ENCODE measurements around the gene WDR81. TPM values are rescaled to one million over a fixed set of nuclear protein-coding genes. Genes with fewer than 3 reads are reported as not detected.
"Not testable (repeated sequence)": the region's sequence is repeated elsewhere in the genome, so short reads cannot be mapped to it uniquely, and the experiment has no call there.

The WDR81 gene
- total RNA-seq, 1 donor from 2014 or later, result 26.9 TPM

DNA sequence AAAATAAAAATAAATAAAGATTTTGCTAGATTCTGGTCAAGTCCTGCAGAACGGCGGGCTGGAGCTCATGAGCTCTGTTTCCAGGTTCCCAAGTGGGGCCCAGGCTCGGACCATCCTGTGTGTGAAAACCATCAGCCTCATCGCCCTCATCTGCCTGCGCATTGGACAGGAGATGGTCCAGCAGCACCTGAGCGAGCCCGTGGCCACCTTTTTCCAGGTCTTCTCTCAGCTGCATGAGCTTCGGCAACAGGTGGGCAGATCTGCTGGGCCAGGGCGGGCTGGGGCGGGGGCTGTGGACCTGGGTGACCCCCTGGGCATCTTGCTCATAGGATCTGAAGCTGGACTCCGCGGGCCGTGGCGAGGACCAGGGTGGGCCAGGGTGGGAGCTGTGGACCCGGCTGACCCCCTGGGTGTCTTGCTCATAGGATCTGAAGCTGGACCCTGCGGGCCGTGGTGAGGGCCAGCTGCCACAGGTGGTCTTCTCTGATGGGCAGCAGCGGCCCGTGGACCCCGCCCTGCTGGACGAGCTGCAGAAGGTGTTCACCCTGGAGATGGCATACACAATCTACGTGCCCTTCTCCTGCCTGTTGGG lies 7.8 kb downstream of the WDR81 start:
- no peak for DNase-seq

DNA sequence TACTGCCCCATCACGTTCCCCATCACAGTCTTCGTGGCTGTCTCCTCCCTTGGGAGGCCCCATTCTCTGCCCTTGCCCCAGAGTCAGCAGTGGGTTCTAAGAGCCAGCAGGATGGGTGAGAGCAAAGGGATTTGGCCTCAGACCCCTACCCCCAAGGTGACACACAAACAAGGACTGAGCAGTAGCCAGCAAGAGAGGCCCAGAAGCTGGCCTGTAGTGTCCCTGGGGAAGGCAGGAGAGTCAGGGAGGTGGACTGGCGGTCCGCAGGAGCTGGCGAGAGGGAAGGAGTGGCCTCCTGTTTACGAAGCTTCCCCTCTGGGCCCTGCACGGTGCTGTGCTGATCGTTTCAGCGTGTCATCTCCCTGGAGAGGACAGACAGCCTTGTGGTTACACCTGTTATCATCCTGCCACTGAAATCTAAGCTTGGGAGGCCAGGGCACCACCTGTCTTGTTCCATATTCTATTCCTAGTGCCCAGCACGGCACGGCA lies 8.4 kb downstream of the WDR81 start:
- no peak for DNase-seq

DNA sequence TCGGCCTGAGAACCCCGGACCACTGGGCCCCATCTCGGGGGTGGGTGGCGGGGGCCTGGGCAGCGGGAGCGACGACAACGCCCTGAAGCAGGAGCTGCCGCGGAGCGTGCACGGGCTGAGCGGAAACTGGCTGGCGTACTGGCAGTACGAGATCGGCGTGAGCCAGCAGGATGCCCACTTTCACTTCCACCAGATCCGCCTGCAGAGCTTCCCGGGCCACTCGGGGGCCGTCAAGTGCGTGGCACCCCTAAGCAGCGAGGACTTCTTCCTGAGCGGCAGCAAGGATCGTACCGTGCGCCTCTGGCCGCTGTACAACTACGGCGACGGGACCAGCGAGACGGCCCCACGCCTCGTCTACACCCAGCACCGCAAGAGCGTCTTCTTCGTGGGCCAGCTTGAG lies 9.3 kb downstream of the WDR81 start:
- DNase-seq, result no peak

DNA sequence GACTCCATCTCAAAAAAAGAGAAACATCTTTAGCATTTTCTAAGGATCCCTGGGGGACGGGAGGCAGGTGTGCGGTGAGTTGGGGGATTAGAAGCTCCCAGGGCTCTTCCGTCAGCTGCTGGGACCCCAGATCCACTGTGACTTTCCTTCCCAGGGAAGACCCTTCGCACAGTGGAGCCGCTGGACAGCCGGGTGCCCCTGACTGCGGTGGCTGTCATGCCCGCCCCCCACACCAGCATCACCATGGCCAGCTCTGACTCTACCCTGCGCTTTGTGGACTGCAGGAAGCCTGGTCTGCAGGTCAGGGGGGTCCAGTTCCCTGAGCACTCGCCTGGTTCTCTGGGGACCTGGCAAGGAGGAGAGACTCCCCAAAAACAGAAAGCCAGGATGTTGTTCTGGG lies 10.9 kb downstream of the WDR81 start:
- no peak for DNase-seq

DNA sequence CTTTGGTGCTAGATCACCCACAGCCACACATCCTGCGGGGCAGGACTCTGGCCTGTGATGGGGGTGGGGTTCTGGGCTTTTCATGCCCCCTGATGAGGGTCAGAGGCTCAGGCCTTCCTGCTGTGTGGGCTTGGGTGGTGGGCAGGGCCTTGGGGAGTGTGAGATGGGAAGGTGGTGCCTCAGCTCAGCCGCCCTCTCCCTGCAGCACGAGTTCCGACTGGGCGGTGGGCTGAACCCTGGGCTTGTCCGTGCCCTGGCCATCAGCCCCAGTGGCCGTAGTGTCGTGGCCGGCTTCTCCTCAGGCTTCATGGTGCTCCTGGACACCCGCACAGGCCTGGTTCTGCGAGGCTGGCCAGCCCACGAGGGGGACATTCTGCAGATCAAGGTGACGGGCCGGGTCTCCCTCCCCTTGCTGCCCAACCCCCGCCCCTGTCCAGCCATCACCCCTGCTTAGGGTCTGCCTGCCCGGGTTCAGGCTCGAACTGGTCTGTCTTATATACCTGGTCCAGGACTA lies 11.4 kb downstream of the WDR81 start:
- DNase-seq, result no peak

DNA sequence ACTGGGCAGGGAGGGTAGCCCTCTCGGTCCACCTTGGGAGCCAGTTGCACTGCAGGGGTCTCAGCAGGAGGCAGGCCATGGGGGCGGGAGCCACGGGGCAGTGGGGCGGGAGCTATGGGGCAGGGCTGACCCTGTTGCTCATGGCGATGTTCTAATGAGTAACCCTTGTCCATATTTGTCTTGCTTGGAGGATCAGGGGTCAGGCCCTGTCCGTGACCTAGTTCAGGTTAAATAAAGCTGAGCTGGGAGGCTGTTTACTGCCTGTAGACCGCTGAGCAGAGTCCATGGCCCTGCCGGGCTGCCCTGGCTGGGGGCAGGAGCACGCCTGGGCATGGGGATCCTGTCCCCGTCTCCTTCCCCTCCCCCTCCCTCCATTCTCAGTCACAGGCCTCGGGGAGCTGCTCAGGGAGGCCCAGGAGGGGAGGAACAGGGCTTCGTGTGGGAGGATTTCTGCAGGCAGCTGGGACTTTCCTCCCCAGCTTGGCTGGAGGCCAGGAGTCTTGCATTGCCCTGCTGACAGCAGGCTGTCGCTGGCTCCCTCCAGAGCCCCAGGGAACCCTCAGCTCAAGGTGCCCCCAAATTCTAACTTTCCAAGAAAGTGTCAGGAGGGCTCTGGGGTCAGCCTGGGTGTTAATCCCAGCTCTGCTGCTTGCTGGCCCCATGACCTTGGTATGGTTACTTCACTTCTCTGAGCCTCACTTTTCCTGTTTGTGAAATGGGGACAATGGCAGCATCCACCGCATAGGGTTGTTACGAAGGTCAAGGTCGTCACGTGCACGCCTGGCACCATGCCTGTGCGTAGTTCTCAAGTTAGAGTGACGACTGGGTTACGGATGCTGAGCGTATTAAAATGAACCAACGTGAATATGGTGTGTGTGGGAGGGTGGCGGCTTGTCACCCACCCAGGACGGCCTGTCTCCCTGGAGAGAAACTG lies 12.1 kb downstream of the WDR81 start:
- DNase-seq, result peak; percentile 58

DNA sequence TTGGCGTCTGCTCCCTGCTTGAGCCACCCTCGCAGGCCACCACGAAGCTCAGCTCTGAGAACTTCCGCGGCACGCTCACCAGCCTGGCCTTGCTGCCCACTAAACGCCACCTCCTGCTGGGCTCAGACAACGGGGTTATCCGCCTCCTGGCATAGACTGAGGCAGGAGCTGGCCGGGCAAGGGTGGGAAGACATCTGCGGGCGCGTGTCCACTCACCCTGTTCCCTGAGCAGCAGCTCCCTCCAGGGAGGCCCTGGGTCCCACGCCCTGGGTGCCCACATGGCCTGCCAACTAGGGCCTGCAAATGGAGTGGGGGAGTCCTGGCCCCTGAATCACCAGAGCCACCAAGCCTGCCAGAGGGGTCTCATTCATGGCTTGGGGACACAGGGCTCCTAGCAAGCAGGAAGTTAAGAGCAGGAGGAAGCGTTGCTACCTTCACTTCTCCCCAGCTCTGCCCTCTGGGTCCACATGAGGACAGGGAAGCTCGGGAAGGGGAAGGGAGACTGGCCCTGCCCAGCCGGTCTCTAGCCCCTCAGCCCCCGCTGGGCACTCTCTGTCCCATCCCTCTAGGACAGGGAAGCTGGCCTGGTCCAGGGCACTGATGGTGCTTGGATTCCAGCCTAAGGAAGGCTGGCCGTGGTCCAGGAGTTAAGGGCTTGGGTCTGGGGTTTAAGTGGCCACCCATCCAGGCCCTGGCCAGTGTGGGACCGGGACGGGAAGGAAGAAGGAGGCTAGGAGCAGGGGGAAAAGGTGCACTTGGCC lies 13.2 kb downstream of the WDR81 start:
- no peak for DNase-seq

DNA sequence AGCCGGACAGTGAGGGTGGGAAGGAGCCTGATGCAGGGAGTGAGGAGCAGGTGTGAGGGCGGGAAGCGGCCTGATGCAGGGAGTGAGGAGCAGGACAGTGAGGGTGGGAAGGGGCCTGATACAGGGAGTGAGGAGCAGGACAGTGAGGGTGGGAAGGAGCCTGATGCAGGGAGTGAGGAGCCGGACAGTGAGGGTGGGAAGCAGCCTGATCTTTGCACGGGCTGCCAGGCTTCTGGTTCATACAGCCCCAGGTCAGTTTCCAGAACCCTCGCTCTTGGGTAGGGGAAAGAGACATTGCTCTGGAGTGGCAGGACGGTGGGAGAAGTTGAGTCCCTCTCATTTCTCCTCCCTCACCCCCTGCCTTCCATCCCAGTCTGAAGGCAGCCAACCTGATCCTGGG lies 17.4 kb downstream of the WDR81 start:
- not testable (repeated sequence) for DNase-seq

DNA sequence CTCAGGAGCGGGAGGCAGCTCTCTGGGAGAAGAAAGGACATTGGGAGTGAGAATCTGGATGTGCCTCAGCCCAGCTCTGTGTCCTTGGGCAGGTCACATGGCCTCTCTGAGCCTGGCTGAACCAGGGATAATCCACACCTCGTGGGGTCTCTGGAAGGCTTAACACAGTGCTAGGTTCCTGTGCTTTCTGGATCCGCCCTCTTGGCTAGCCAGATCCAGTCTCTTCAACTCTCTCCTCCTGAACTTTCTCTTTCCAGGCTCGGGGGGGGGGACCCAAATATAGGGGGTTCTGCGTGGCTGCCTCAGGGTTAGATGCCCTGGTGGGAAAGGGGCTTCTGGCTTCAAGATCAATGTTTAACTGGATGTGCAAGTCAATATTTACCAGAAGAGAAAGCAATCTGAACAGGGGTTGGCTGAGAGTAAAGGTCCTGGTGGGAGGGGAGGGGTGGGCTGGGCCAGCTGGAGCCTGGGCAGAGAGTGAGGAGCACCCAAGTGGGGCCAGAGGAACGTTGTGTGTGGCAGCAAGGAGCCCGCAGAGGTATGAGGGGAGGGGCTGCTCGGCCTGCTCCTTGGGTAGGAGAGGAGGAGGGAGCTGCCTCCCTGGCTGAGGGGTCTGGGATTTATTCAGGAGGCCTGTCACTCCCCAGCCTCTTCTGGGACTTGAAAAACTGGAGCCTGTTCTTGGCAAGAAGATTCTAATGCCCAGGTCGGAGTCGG lies 18.0 kb downstream of the WDR81 start, which contains the start of gene SERPINF2:
SERPINF2 (plus strand) TSS at position 501 of the 717 bp plus-strand sequence. CDS start 2,125 bp downstream, outside the sequence.
- no peak for DNase-seq

DNA sequence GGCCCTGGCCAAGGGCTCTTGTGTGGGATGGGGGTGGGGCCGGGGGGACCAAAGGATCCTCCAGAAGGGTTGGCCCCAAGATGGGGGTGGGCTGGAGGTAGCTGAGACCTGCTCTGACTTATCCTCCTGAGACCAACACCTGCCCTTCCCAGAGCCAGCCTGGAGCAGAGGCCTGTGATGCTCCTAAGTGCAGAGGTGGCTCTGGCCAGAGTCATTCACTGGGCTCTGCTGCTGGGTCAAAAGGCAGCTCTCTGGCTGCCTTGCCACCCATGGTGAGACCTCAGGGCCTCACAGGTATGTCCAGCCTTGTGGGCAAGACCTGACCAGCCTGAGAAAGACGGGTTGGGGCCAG lies 18.6 kb downstream of the WDR81 start:
- no peak for DNase-seq

DNA sequence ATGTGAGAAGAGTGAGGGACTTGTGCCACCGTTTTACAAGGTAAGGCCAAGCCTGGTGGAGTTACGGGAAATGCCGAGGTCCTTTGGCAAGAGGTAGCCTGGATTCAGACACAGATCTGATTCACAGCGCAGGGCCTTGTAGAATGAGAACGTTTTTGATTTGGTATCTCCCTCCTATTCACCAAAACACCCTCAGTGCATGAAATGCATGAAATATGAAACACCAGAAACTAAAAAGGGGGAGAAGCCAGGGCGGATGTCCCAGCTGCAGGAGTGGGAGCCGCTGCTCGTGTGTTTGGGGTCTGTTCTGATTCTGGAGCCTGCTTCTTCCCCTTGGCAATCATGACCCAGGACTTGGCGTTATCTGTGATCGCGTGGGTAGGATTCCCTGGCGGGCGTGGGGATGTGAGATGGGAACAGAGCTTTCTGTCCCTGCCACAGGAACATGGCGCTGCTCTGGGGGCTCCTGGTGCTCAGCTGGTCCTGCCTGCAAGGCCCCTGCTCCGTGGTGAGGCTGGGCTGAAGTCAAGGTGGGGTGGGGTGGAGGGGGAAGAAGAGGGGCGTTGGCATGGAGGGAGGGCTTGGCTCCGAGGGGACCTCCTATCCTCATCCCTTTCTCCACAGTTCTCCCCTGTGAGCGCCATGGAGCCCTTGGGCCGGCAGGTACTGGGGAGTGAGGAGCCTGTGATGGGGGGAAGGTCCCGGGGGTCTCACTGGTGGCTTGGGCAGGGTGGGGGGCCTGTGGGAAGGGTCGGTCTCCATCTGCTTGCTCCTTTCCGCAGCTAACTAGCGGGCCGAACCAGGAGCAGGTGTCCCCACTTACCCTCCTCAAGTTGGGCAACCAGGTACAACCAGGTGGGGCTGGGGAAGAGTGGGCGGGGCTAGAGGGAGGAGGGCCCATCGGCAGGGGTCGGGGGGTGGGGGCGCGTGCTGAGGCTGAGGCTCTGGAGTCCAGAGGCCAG lies 20.3 kb downstream of the WDR81 start:
- no peak for DNase-seq

DNA sequence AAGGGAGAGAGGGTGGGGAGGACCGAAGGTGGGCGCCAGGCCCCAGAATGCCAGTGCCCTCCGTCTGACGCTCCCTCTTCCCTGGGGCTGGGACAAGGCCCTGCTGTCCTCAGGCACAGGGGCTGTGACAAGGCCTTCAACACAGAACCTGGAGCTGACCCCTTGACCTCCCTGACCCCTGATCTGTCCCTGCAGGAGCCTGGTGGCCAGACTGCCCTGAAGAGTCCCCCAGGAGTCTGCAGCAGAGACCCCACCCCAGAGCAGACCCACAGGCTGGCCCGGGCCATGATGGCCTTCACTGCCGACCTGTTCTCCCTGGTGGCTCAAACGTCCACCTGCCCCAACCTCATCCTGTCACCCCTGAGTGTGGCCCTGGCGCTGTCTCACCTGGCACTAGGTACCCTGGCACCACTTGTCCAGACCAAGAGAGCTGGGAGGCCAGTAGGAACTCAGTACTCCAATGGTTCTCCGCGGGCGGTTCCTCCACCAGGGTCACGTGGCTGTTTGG lies 21.1 kb downstream of the WDR81 start:
- DNase-seq, result no peak

DNA sequence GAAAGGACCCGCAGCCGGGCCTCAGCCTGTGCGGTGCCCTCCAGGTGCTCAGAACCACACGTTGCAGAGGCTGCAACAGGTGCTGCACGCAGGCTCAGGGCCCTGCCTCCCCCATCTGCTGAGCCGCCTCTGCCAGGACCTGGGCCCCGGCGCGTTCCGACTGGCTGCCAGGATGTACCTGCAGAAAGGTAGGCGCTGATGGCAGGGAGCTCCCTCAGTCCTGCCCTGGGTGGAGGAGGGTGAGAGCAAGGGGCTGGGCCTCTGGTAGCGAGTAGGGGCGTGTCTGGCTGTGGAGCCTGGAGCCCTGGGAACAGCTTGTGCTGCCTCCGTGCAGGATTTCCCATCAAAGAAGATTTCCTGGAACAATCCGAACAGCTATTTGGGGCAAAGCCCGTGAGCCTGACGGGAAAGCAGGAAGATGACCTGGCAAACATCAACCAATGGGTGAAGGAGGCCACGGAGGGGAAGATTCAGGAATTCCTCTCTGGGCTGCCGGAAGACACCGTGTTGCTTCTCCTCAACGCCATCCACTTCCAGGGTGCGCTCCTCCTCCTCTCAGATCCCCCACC lies 22.6 kb downstream of the WDR81 start:
- DNase-seq, result peak; percentile 84

DNA sequence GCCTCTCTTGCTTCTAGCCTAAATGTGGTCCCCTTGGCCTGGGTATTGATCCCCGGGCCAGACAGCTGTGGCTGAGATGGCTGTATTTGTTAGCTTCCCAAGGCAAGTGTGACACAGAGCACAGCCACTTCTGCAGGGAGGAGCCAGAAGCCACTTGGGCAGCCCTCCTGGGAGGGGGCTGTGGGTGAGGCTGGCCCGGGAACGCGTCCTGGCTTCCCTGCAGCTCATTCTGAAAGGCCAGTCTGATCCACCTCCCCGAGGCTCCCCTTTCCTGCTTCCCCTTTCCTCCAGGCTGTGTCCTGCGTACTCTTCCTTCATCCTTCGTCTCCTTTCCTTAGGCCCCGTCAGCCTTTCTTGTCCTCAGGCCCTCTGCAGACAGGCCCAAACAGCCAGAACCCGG lies 26.1 kb downstream of the WDR81 start:
- DNase-seq, result no peak

DNA sequence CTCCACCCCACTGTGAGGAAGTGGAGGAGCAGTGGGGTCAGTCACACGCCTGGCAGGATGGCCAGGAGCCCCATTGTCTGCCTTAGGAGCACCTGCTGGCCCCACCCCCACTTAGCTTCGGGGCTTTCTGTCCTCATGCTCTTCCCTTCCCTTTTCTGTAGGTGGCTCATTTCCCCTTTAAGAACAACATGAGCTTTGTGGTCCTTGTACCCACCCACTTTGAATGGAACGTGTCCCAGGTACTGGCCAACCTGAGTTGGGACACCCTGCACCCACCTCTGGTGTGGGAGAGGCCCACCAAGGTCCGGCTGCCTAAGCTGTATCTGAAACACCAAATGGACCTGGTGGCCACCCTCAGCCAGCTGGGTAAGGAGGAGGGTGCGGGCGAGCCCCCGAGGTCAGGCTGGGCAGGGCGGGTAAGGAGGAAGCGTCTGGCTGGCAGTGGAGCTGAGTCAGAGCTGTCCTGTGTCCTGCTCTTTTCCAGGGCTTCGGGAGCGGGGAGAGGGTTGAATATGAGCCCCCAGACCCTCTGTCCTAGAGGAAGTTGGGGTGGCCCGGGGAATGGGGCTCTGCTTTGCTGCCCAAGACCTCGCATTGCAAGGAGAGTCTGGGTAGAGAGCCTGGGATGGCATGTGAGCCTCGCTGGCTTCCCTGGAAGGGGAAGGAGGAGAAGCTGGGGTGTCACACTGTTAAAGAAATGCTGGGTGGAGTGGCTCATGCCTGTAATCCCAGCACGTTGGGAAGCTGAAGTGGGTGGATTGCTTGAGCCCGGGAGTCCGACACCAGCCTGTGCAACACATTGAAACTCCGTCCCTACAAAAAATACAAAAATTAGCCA lies 28.1 kb downstream of the WDR81 start:
- DNase-seq, result peak; percentile 47

DNA sequence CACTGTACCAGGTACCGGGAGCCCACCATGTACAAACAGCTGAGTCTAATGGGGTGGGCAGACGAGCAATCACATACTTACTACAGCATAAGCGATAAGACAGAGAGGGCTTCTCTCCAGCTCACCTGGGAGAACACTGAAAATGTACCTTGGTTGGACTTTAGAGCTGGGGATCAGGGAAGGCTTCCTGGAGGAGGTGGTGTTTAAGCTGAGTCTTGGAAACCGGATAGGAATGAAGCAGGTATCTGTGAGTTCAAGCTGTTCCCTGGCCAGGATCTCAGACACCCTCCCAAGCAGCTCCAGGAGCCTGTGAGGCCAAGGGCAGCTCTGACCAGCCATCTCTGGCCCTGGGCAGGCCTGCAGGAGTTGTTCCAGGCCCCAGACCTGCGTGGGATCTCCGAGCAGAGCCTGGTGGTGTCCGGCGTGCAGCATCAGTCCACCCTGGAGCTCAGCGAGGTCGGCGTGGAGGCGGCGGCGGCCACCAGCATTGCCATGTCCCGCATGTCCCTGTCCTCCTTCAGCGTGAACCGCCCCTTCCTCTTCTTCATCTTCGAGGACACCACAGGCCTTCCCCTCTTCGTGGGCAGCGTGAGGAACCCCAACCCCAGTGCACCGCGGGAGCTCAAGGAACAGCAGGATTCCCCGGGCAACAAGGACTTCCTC lies 29.4 kb downstream of the WDR81 start:
- no peak for DNase-seq

DNA sequence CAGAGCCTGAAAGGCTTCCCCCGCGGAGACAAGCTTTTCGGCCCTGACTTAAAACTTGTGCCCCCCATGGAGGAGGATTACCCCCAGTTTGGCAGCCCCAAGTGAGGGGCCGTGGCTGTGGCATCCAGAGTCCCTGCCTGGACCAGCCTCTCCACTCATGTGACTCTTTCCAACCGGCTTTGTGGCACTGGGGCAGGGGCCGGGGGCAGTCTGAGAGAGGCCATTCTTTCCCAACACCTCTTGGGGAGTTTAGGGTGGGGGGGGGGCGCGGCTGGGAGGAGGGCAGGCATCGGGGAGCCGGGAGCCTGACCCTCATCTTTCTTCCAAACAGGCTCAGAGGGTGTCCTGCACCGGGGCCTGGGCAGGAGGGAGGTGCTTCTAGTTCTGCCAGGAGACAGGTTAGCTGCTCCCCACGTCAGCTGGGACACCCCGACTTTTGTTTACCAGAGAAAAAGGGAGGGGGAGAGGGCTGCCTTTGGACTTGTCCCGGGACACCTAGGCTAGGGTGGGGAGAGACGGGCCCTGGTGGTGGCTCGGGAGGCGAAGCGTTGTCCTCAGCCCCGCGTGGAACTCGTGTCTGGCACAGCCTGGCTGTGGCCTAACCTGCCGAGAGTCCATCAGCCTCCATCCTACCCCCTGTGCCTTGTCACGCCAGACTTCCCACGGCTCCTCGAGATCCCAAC lies 30.1 kb downstream of the WDR81 start:
- no peak for DNase-seq

DNA sequence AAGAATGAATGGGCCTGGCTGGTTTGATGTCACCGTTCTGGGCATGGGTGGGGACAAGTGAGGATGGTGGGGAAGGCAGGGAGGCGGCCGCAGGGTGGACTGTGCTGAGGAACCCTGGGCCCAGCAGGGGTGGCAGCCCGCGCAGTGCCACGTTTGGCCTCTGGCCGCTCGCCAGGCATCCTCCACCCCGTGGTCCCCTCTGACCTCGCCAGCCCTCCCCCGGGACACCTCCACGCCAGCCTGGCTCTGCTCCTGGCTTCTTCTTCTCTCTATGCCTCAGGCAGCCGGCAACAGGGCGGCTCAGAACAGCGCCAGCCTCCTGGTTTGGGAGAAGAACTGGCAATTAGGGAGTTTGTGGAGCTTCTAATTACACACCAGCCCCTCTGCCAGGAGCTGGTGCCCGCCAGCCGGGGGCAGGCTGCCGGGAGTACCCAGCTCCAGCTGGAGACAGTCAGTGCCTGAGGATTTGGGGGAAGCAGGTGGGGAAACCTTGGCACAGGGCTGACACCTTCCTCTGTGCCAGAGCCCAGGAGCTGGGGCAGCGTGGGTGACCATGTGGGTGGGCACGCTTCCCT lies 30.8 kb downstream of the WDR81 start:
- DNase-seq, result no peak
